ENCODE data around the gene NRXN3. TPM values are rescaled to one million over a fixed set of nuclear protein-coding genes. Genes with fewer than 3 reads are reported as not detected.
A peak's percentile ranks its signal among the peaks of the same experiment; 100 is the strongest.

Gene NRXN3
- polyA plus RNA-seq, 6 donors from 2014 or later, result not detected

DNA sequence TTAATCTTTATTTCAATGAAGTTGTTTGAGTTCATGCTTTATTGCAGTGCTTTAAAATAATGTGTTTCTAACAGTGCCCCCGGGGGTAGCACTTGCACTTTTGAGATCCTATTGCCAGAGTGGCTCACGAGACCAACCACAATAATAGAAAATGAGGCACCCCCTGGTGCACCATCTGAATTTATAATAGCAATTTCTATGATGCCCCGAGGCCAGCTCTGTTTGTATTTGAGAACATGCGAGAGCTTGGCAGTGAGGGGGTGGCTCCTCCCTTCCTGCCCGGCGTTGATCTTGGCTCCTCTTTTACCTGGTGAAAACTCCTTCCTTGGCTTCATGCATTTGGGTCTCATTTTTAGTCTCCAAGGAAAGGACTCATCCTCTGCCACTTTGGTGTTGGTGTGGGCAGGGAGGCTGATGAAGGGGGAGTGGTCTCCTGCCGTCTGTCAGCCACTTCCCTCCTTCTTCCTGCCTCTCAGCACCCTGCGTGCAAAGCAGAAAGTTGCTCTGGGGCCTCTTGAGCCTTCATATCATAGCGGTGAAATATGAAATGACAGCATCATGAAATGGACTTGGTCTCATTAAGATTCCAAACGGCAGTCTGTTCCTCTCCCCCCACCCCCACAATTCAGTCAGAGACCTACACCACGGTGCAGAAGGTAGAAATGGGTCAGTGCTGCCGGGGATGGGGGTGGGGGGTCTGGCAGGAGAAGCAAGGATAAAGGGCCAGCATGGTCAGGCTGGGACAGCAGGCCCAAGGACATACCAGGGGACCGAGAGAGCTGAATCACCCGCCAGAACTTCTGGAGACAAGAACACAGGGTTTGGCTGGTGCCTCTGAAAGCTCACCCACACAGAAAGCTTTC lies 17.7 kb upstream of the NRXN3 start:
- DNase-seq (no peak), ATAC-seq (ENCODE audit: low read depth in 2 of 2) (no peak)
- Mint-ChIP-seq H3K27ac (peak overlapping the region in 1 of 6 donors; percentile 10), H3K27me3 (peaks cover 16 to 39% (median 32%) of the 10 kb centered on the region in 3 donors), H3K4me3 (no peak overlapping the region), H3K9me3 (peaks cover 0 to 4% (median 0%) of the 10 kb centered on the region in 7 donors), H3K36me3 (no peaks in the 10 kb centered on the region), H3K4me1 (no peaks in the 10 kb centered on the region)

DNA sequence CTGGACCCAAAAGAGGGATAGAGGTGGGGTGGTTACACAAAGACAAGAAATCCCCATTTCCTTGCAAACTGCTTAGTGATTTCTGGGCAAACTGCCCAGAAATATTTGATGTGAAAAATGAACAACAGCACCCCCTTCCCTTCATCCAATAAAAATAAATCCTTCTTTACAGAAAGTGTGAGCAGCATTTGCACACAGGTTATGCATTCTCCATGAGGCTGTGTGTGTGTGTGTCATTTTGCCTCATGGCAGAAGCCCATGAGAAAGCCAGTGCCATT lies 17.2 kb upstream of the NRXN3 start:
- Mint-ChIP-seq H3K36me3 (no peaks in the 10 kb centered on the region), H3K4me1 (no peaks in the 10 kb centered on the region), H3K27me3 (peaks cover 18 to 45% (median 30%) of the 10 kb centered on the region in 3 donors), H3K27ac (no peak overlapping the region), H3K4me3 (no peak overlapping the region), H3K9me3 (peaks cover 0 to 4% (median 0%) of the 10 kb centered on the region in 7 donors)
- ATAC-seq (ENCODE audit: low read depth in 2 of 2), result no peak
- no peak for DNase-seq

GRCh38 chr14:78154827-78155226 lies 15.3 kb upstream of the NRXN3 start:
- Mint-ChIP-seq H3K27ac (no peak overlapping the region), H3K4me1 (no peaks in the 10 kb centered on the region), H3K4me3 (no peak overlapping the region), H3K36me3 (no peaks in the 10 kb centered on the region), H3K27me3 (peaks cover 27 to 43% (median 29%) of the 10 kb centered on the region in 3 donors), H3K9me3 (peaks cover 0 to 4% (median 0%) of the 10 kb centered on the region in 7 donors)
- no peak for ATAC-seq (ENCODE audit: low read depth in 2 of 2)
- no peak for DNase-seq

GRCh38 chr14:78156196-78156595 lies 14.0 kb upstream of the NRXN3 start:
- DNase-seq, result no peak
- H3K4me1 Mint-ChIP-seq, result no peaks in the 10 kb centered on the region
- H3K9me3 Mint-ChIP-seq, result no peaks in the 10 kb centered on the region
- H3K4me3 Mint-ChIP-seq, result no peak overlapping the region
- H3K27ac Mint-ChIP-seq, result no peak overlapping the region
- no peaks in the 10 kb centered on the region for H3K36me3 Mint-ChIP-seq
- ATAC-seq (ENCODE audit: low read depth in 2 of 2), result no peak
- H3K27me3 Mint-ChIP-seq, result peaks cover 22 to 38% (median 34%) of the 10 kb centered on the region in 3 donors

DNA sequence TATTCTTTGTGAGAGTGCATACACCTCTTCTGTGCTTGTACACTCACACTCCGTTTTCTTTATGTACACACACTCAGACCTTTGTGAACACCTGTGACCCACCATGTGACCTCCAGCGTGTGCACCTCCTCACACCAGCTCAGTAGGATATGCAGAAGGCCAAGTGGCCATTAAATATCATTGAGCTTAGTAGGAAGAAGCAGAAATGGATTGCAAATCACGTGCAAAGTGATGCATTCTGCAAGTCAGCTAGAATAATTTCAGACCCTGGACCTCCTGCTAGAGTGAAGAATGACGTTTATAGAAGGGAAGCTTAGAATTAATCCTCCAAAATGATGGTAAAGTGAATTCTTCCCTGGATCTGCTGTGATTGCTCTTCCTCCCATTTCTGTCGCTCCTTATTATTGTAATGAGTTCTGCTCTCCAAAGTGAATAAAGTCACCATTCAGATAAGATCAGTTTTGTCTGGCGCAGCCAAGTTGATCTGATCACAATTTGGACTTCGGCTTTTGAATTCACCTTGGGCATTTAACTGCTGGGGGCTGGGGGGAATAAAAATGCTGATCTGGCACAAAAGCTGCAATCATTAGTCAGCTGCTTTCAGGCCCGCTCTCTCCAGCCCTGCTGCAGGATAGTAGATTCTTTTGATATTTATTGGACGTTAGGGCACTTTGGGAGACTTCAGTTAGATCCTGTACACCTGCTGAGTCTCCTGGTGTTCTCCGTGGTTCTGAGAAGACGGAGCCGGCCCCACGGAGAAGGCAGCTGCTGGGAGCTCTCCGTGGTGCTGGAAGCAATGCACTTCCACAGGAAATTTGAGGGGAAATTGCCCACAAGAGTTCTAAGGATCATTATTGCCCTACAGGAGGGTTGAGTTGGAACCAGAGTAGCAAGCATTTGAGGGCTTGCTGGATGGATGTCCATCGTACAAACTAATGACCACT lies 12.4 kb upstream of the NRXN3 start:
- Mint-ChIP-seq H3K4me3 (no peak overlapping the region), H3K27ac (peak overlapping the region in 1 of 6 donors; percentile 44)
- no peak for DNase-seq

GRCh38 chr14:78162202-78162601 lies 8.0 kb upstream of the NRXN3 start:
- H3K9me3 Mint-ChIP-seq, result no peaks in the 10 kb centered on the region
- peak overlapping the region in 1 of 8 donors; percentile 16 for H3K4me3 Mint-ChIP-seq
- DNase-seq, result no peak
- peaks cover 33 to 40% (median 35%) of the 10 kb centered on the region in 3 donors for H3K27me3 Mint-ChIP-seq
- ATAC-seq (ENCODE audit: low read depth in 2 of 2), result no peak
- no peaks in the 10 kb centered on the region for H3K4me1 Mint-ChIP-seq
- H3K36me3 Mint-ChIP-seq, result peaks cover 0 to 7% of the 10 kb centered on the region in 2 donors
- H3K27ac Mint-ChIP-seq, result no peak overlapping the region

More for the DNA sequence above, 12.4 kb upstream of the NRXN3 start:
- ATAC-seq (ENCODE audit: low read depth in 2 of 2), result no peak
- peaks cover 31 to 43% (median 43%) of the 10 kb centered on the region in 3 donors for H3K27me3 Mint-ChIP-seq
- H3K4me1 Mint-ChIP-seq, result no peaks in the 10 kb centered on the region
- H3K9me3 Mint-ChIP-seq, result no peaks in the 10 kb centered on the region
- peaks cover 0 to 7% of the 10 kb centered on the region in 2 donors for H3K36me3 Mint-ChIP-seq

DNA sequence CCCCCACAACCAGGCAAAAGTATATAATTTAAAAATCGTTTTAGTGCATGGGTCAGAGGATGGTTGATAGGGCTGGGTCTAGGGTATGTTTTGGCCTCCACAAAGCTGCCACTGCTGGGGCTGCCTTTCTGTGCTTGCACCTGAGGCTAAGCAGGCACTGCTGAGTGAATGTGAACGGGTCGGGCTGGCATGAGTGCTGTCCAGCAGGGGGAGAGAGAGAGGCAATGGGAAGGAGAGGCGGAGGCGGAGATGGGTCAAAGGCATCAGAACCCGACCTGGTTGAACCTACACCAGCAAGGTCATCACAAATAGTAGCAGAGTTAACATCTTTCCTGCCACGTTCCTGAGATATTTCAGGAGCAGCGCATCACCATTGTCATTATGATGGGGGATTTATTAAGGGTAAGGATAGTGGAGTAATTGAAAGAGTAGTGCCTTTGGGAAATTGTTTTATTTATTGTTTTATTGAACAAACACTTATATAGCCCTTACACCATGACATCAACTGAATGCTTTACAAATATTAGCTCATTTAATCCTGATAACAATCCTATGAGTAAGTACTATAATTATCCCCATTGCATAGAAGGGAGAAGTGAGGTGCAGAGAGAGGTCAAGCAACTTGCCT lies 5.8 kb upstream of the NRXN3 start:
- H3K27me3 Mint-ChIP-seq, result peaks cover 33 to 46% (median 36%) of the 10 kb centered on the region in 3 donors
- H3K4me3 Mint-ChIP-seq, result no peak overlapping the region
- no peak for ATAC-seq (ENCODE audit: low read depth in 2 of 2)
- H3K36me3 Mint-ChIP-seq, result peaks cover 0 to 7% of the 10 kb centered on the region in 2 donors
- H3K27ac Mint-ChIP-seq, result no peak overlapping the region
- H3K4me1 Mint-ChIP-seq, result no peaks in the 10 kb centered on the region
- DNase-seq, result no peak
- H3K9me3 Mint-ChIP-seq, result no peaks in the 10 kb centered on the region

DNA sequence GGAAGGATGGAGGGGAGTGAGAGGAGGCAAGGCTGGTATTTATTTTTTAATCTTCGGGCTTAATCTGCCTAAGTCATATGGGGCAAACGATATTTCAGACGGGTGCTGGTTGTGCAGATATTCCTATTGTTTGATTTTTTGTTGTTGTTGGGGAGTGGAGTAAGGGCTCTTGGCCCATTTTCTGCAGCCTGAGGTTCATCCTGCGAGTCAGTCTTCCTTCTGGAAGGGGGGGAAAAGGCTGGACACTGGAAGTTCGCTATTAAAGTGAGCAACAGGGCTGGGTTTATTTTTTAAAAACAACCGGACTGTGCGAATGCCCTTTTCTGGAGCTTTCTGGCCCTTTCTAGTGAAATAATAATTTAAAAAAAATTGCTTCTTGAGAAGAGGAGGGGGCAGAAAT lies 2.3 kb downstream of the NRXN3 start:
- no peak overlapping the region for H3K27ac Mint-ChIP-seq
- H3K9me3 Mint-ChIP-seq, result peaks cover 0 to 7% (median 2%) of the 10 kb centered on the region in 7 donors
- ATAC-seq (ENCODE audit: low read depth in 2 of 2), result no peak
- no peaks in the 10 kb centered on the region for H3K4me1 Mint-ChIP-seq
- DNase-seq, result no peak
- no peaks in the 10 kb centered on the region for H3K36me3 Mint-ChIP-seq
- no peak overlapping the region for H3K4me3 Mint-ChIP-seq
- peaks cover 11 to 47% (median 33%) of the 10 kb centered on the region in 3 donors for H3K27me3 Mint-ChIP-seq

- Mint-ChIP-seq H3K27me3 (peaks cover 8 to 47% (median 30%) of the 10 kb centered on the region in 3 donors), H3K4me1 (no peaks in the 10 kb centered on the region), H3K9me3 (peaks cover 0 to 7% (median 2%) of the 10 kb centered on the region in 7 donors), H3K4me3 (no peak overlapping the region), H3K27ac (no peak overlapping the region), H3K36me3 (no peaks in the 10 kb centered on the region)
- DNase-seq, result no peak
- no peak for ATAC-seq (ENCODE audit: low read depth in 2 of 2)
Measured at GRCh38 chr14:78173346-78174035, 3.3 kb downstream of the NRXN3 start.

DNA sequence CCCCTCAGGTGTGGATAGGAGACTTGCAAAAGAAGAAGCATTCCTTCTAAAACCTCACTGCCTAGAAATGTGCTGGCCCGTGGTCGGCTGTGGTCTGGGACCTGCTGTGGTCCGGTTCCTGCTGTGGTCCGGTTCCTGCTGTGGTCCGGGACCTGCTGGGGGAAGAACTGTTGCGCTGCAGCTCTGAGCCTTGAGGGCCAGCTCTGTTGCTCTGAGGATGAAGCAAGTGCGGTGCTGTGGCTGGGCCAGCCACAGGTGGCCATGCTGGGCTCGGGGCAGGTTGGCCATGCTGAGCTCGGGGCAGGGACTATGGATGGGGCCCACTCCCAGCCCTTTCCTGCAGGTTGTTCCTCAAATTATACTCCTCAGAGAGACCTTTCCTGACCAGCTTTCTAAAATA lies 5.2 kb downstream of the NRXN3 start:
- no peak overlapping the region for H3K4me3 Mint-ChIP-seq

GRCh38 chr14:78178071-78178470 lies 7.9 kb downstream of the NRXN3 start:
- ATAC-seq (ENCODE audit: low read depth in 2 of 2), result no peak
- no peaks in the 10 kb centered on the region for H3K36me3 Mint-ChIP-seq
- no peaks in the 10 kb centered on the region for H3K4me1 Mint-ChIP-seq

More for the DNA sequence above, 5.2 kb downstream of the NRXN3 start:
- DNase-seq, result no peak
- Mint-ChIP-seq H3K27ac (no peak overlapping the region), H3K4me1 (no peaks in the 10 kb centered on the region), H3K9me3 (peaks cover 0 to 7% (median 2%) of the 10 kb centered on the region in 7 donors), H3K36me3 (no peaks in the 10 kb centered on the region), H3K27me3 (peaks cover 0 to 38% (median 28%) of the 10 kb centered on the region in 3 donors)
- ATAC-seq (ENCODE audit: low read depth in 2 of 2), result no peak

DNA sequence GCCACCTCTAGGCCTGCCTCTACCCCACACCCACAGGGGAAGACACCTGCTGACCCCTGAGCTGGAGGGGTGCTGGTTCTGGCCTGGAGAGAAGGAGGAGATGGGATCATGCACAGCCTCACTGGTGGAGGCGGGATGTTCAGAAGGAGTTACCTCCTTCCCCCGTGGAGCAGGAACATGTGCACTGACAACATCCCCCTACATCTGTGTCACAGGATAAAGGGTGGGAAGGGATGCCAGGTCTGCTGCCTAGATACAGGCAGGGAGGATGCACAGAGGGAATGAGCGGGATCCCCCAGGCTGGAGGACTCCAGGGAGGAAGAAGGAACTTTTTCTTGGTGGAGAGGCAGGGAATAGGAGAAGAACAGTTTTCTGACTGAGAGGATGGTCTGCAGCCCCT lies 8.8 kb downstream of the NRXN3 start:
- Mint-ChIP-seq H3K36me3 (no peaks in the 10 kb centered on the region), H3K27me3 (peaks cover 0 to 16% (median 9%) of the 10 kb centered on the region in 3 donors), H3K9me3 (no peaks in the 10 kb centered on the region), H3K27ac (no peak overlapping the region), H3K4me3 (no peak overlapping the region), H3K4me1 (no peaks in the 10 kb centered on the region)
- no peak for DNase-seq
- ATAC-seq (ENCODE audit: low read depth in 2 of 2), result no peak

More at GRCh38 chr14:78178071-78178470, 7.9 kb downstream of the NRXN3 start:
- Mint-ChIP-seq H3K27ac (no peak overlapping the region), H3K4me3 (no peak overlapping the region), H3K27me3 (peaks cover 0 to 17% (median 16%) of the 10 kb centered on the region in 3 donors), H3K9me3 (peaks cover 0 to 4% (median 2%) of the 10 kb centered on the region in 7 donors)
- DNase-seq, result no peak

DNA sequence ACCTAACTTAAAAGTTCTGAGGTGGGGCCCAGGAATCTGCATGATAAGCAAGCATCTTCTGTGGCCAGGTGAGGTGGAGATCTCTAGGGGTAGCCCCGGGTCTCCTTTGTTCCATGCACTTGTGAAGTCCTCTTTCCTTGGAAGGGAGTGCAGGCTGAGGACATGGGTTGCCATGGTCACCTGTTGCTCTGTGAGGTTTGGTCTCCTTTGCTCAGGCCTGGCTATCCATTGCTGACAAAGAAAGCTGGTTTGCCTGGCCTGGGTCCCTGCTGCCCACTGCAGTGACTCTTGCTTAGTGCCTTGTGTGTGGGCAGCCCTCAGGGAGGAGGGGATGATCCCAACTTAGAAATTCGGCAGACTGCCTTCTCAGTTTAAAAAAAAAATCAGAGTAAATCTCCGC lies 11.1 kb downstream of the NRXN3 start:
- Mint-ChIP-seq H3K27ac (no peak overlapping the region), H3K9me3 (no peaks in the 10 kb centered on the region), H3K27me3 (peaks cover 4 to 21% (median 8%) of the 10 kb centered on the region in 3 donors), H3K4me1 (no peaks in the 10 kb centered on the region), H3K36me3 (no peaks in the 10 kb centered on the region), H3K4me3 (no peak overlapping the region)
- ATAC-seq (ENCODE audit: low read depth in 2 of 2) (no peak), DNase-seq (no peak)

Measured in naive B cell (primary cell).